ENCODE measurements around the gene MT1X. TPM values are rescaled to one million over a fixed set of nuclear protein-coding genes. Genes with fewer than 3 reads are reported as not detected.

Gene MT1X
- polyA plus RNA-seq, 2 of the 4 experiments (the other 2 are of a cell fraction), result 44.0 to 131 TPM

GRCh38 chr16:56677474-56677873, 4.8 kb upstream of the MT1X start:
- Histone ChIP-seq H3K27ac (no peak overlapping the region), H3K4me1 (peaks cover 4% of the 10 kb centered on the region; the same call in 1 of the 3 replicates), H3K4me2 (no peak overlapping the region), H3K9me3 (no peaks in the 10 kb centered on the region), H3K4me3 (no peak overlapping the region)
- TF ChIP-seq ZFP36 (IDR thresholded peaks at IDR 0.05; ENCODE audit: borderline replicate concordance, partially characterized antibody), result no peak
- TF ChIP-seq REST (IDR thresholded peaks at IDR 0.05), result no peak
- TF ChIP-seq RAD21 (conservative IDR thresholded peaks at IDR 0.05 in 1 of 2, IDR thresholded peaks at IDR 0.05 in 1 of 2), result no peak
- TF ChIP-seq SMC3 (IDR thresholded peaks at IDR 0.05), result no peak
- no peak for TF ChIP-seq PBX3 (IDR thresholded peaks at IDR 0.05)
- POLR2A ChIA-PET, result interaction anchor here (0.9 kb wide), 1 partner anchor 20 kb away, joined by 4 read pairs; the partner anchor contains the start of gene MT1F
- FAIRE-seq (no peak), ATAC-seq (no peak), DNase-seq (ENCODE audit: low read depth in 1 of 2, low spot score in 1 of 2) (no peak)
- WGBS (ENCODE audit: missing lambda C conversion rate), result 57% methylated on average over 3 of the region's 3 CpGs
- CTCF ChIA-PET, result interaction anchor here (0.8 to 4.3 kb wide), 6 partner anchors 15 to 163 kb away, joined by 3 to 33 read pairs (median 9); no protein-coding TSS in a partner anchor

DNA sequence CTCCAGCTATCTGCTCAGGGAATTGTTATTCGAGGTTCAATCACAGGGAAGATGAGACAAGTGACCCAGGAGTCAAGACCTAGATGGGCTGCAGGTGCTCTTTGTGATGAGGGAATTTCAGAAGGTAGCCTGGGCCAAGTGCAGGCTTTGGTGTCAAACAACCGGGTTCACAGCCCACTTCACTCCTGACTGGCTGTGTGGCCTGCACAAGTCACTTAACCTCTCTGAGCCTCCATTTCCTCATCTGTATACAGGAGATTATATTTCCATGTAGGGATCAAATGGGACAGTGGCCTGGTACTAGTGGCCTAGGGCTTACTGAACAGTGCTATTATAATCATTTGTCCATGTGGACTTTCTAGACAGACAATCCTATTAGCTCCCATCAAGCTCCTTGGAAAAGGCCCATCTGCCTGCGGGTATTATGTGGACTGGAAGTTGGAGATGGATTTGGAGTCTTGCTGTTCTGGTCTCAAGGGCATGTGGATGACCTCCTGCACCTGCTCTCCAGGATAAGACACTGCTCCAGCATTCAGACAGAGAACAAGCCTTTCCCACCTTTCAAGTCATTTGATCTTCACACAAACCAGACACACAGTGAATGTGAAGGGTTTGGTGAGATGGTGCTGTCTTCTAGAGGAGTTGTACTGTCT, 3.1 kb upstream of the MT1X start:
- FAIRE-seq, result no peak
- peaks cover 9% of the 10 kb centered on the region; the same call in 2 of the 3 replicates for H3K4me1 ChIP-seq
- no peaks in the 10 kb centered on the region for H3K9me3 ChIP-seq
- DNase-seq (ENCODE audit: low read depth in 1 of 2, low spot score in 1 of 2), result no peak
- H3K27ac ChIP-seq, result no peak overlapping the region; a peak in 1 of 6 replicates
- ChIA-PET POLR2A (no interaction called here), CTCF (interaction anchor here (1.2 to 4.3 kb wide), 5 partner anchors 17 to 111 kb away, joined by 3 to 33 read pairs (median 13); no protein-coding TSS in a partner anchor)
- no peak for ATAC-seq
- no peak overlapping the region for H3K4me3 ChIP-seq
- H3K4me2 ChIP-seq, result no peak overlapping the region
- 77% methylated on average over 3 of the region's 3 CpGs for WGBS (ENCODE audit: missing lambda C conversion rate)
- TF ChIP-seq ZFP36 (IDR thresholded peaks at IDR 0.05; ENCODE audit: borderline replicate concordance, partially characterized antibody) (peak; percentile 17), ELK1 (IDR thresholded peaks at IDR 0.05; ENCODE audit: low read depth, low read length) (no peak)

- H3K4me1 ChIP-seq, result peaks cover 9% of the 10 kb centered on the region; the same call in 2 of the 3 replicates
- DNase-seq (ENCODE audit: low read depth in 1 of 2, low spot score in 1 of 2) (no peak), ATAC-seq (no peak), FAIRE-seq (no peak)
- ChIA-PET CTCF (interaction anchor here (0.6 kb wide), 1 partner anchor 22 kb away, joined by 3 read pairs; no protein-coding TSS in a partner anchor), POLR2A (no interaction called here)
- 72% methylated on average over 6 of the region's 6 CpGs for WGBS (ENCODE audit: missing lambda C conversion rate)
- no peaks in the 10 kb centered on the region for H3K9me3 ChIP-seq
- H3K4me2 ChIP-seq, result no peak overlapping the region
- H3K27ac ChIP-seq, result no peak overlapping the region; a peak in 1 of 6 replicates
- H3K4me3 ChIP-seq, result no peak overlapping the region
- no peak for TF ChIP-seq PBX3 (IDR thresholded peaks at IDR 0.05)
- TF ChIP-seq ELK1 (IDR thresholded peaks at IDR 0.05; ENCODE audit: low read depth, low read length), result no peak
- no peak for TF ChIP-seq JUN (IDR thresholded peaks at IDR 0.05)
- TF ChIP-seq NFE2L2 (conservative IDR thresholded peaks at IDR 0.05; ENCODE audit: low read length), result no peak
- TF ChIP-seq KDM1A (IDR thresholded peaks at IDR 0.05; ENCODE audit: low read depth), result no peak
- no peak for TF ChIP-seq CHD4 (IDR thresholded peaks at IDR 0.05; ENCODE audit: borderline replicate concordance)
- TF ChIP-seq TP53 (CRISPR knock-in tag; IDR thresholded peaks at IDR 0.05), result no peak
- TF ChIP-seq EP300 (IDR thresholded peaks at IDR 0.05), result no peak
- no peak for TF ChIP-seq CHD2 (IDR thresholded peaks at IDR 0.05; ENCODE audit: low read length, partially characterized antibody)
- TF ChIP-seq POLR2AphosphoS2 (conservative IDR thresholded peaks at IDR 0.05; ENCODE audit: low read length), result no peak
- no peak for TF ChIP-seq SREBF2 (IDR thresholded peaks at IDR 0.05)
- TF ChIP-seq CBX8 (IDR thresholded peaks at IDR 0.05), result no peak
- TF ChIP-seq, protein P1, sequence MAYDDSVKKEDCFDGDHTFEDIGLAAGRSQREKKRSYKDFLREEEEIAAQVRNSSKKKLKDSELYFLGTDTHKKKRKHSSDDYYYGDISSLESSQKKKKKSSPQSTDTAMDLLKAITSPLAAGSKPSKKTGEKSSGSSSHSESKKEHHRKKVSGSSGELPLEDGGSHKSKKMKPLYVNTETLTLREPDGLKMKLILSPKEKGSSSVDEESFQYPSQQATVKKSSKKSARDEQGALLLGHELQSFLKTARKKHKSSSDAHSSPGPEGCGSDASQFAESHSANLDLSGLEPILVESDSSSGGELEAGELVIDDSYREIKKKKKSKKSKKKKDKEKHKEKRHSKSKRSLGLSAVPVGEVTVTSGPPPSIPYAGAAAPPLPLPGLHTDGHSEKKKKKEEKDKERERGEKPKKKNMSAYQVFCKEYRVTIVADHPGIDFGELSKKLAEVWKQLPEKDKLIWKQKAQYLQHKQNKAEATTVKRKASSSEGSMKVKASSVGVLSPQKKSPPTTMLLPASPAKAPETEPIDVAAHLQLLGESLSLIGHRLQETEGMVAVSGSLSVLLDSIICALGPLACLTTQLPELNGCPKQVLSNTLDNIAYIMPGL (CRISPR knock-in tag; IDR thresholded peaks at IDR 0.05; ENCODE audit: borderline replicate concordance), result no peak
- TF ChIP-seq HOXB13 (CRISPR knock-in tag; IDR thresholded peaks at IDR 0.05; ENCODE audit: low read depth), result no peak
- TF ChIP-seq MYC (IDR thresholded peaks at IDR 0.05; ENCODE audit: borderline replicate concordance, low read length), result no peak
Observed at GRCh38 chr16:56679818-56680217, 2.5 kb upstream of the MT1X start.
